HG03135 (cell line): ENCODE results near the gene PAQR8.

Experiments used
- ATAC-seq: cut with Tn5 transposase; IDR thresholded peaks from one replicate; pipeline ENCODE4 v1.9.1; 2021; ENCODE audit warnings: mild to moderate bottlenecking, moderate library complexity; ENCODE audit not compliant: unreplicated experiment

PAQR8 gene

DNA sequence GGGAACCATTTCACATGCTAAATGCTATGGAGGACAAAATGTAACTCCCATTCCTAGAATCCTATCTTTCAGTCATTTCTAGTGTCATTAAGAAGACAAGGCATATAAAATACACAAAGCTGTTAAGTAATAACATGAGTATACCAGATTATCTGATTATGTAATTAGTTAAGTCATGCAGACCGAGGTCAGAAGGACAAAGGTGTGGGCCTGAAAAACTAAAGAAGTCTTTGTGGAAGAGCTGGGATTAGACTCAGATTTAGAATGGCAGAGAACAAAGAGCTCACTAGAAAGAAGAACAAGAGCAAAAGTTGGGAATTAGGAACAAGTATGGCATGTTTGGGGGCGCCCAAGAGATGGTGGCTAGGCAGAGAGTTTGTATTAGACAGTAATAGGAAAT, 95.1 kb downstream of the PAQR8 start:
- ATAC-seq = no peak
